ENCODE data around the gene PPP2R5C.

PPP2R5C gene

GRCh38 chr14:101845496-101845895 lies 84.0 kb downstream of the PPP2R5C start:
- intact Hi-C loops (cut with DNase I), result no loop called here
- no peak for DNase-seq

- intact Hi-C loops (cut with DNase I), result no loop called here
- peak in 1 of 42 donors; percentile 35 for DNase-seq
Observed at GRCh38 chr14:101845896-101846295, 84.4 kb downstream of the PPP2R5C start.

- intact Hi-C loops (cut with DNase I), result no loop called here
- peak in 1 of 42 donors; percentile 28 for DNase-seq
Observed at GRCh38 chr14:101849125-101849524, 87.6 kb downstream of the PPP2R5C start.

GRCh38 chr14:101849640-101850039 lies 88.1 kb downstream of the PPP2R5C start:
- intact Hi-C loops (cut with DNase I), result no loop called here
- DNase-seq, result peak in 1 of 42 donors; percentile 29

GRCh38 chr14:101851183-101851582 lies 89.7 kb downstream of the PPP2R5C start:
- DNase-seq, result no peak
- intact Hi-C loops (cut with DNase I), result no loop called here

- intact Hi-C loops (cut with DNase I), result no loop called here
- no peak for DNase-seq
Observed at GRCh38 chr14:101851736-101852405, 90.4 kb downstream of the PPP2R5C start.

- intact Hi-C loops (cut with DNase I), result no loop called here
- DNase-seq, result no peak
Observed at GRCh38 chr14:101852785-101853184, 91.3 kb downstream of the PPP2R5C start.

- no peak for DNase-seq
- intact Hi-C loops (cut with DNase I), result no loop called here
Observed at GRCh38 chr14:101853455-101854018, 92.0 kb downstream of the PPP2R5C start.

GRCh38 chr14:101854366-101854765 lies 92.9 kb downstream of the PPP2R5C start:
- DNase-seq, result no peak
- intact Hi-C loops (cut with DNase I), result no loop called here

GRCh38 chr14:101855958-101856357 lies 94.4 kb downstream of the PPP2R5C start:
- no peak for DNase-seq
- intact Hi-C loops (cut with DNase I), result no loop called here

- no peak for DNase-seq
- intact Hi-C loops (cut with DNase I), result no loop called here
Observed at GRCh38 chr14:101856536-101856935, 95.0 kb downstream of the PPP2R5C start.

GRCh38 chr14:101857226-101857625 lies 95.7 kb downstream of the PPP2R5C start:
- no peak for DNase-seq
- intact Hi-C loops (cut with DNase I), result no loop called here

- DNase-seq, result no peak
- intact Hi-C loops (cut with DNase I), result no loop called here
Observed at GRCh38 chr14:101858791-101859537, 97.5 kb downstream of the PPP2R5C start.

GRCh38 chr14:101859538-101859902 lies 98.0 kb downstream of the PPP2R5C start:
- intact Hi-C loops (cut with DNase I), result no loop called here

GRCh38 chr14:101859958-101860357 lies 98.4 kb downstream of the PPP2R5C start:
- no peak for DNase-seq
- intact Hi-C loops (cut with DNase I), result no loop called here

More at GRCh38 chr14:101859538-101859902, 98.0 kb downstream of the PPP2R5C start:
- no peak for DNase-seq

- intact Hi-C loops (cut with DNase I), result no loop called here
Observed at GRCh38 chr14:101861464-101861863, 100.0 kb downstream of the PPP2R5C start.

GRCh38 chr14:101862177-101862576 lies 100.7 kb downstream of the PPP2R5C start:
- intact Hi-C loops (cut with DNase I), result no loop called here
- peak in 5 of 42 donors; percentile 27 to 57 (median 35) for DNase-seq

More at GRCh38 chr14:101861464-101861863, 100.0 kb downstream of the PPP2R5C start:
- DNase-seq, result no peak

GRCh38 chr14:101862711-101863110 lies 101.2 kb downstream of the PPP2R5C start:
- intact Hi-C loops (cut with DNase I), result no loop called here
- peak in 1 of 42 donors; percentile 34 for DNase-seq

GRCh38 chr14:101865288-101865687 lies 103.8 kb downstream of the PPP2R5C start:
- intact Hi-C loops (cut with DNase I), result no loop called here
- DNase-seq, result peak in 1 of 42 donors; percentile 34

GRCh38 chr14:101867854-101868253 lies 106.3 kb downstream of the PPP2R5C start:
- intact Hi-C loops (cut with DNase I), result no loop called here
- no peak for DNase-seq
